Activated CD4-positive, alpha-beta T cell treated with anti-CD3 and anti-CD28 coated beads, Interleukin-2, amount 50 U/mL, for 4 hours (primary cell): ENCODE data around the gene CTAGE6.
"Not testable (repeated sequence)": the region's sequence is repeated elsewhere in the genome, so short reads cannot be mapped to it uniquely, and the experiment has no call there.

Source experiments
- DNase-seq, 2 experiments: peaks; one replicate each; pipeline ENCODE4 v3.0.0-alpha.2; 2020

CTAGE6 gene

GRCh38 chr7:143715543-143716193, 41.8 kb downstream of the CTAGE6 start:
- not testable (repeated sequence) for DNase-seq

GRCh38 chr7:143714581-143715454, 42.7 kb downstream of the CTAGE6 start:
- DNase-seq, result not testable (repeated sequence)

- DNase-seq, result not testable (repeated sequence)
Measured at GRCh38 chr7:143712381-143712780, 45.1 kb downstream of the CTAGE6 start.

GRCh38 chr7:143711727-143712324, 45.7 kb downstream of the CTAGE6 start:
- not testable (repeated sequence) for DNase-seq

- not testable (repeated sequence) for DNase-seq
Measured at GRCh38 chr7:143709895-143710294, 47.6 kb downstream of the CTAGE6 start.
